IPS-11a (cell line): ENCODE measurements around the gene FCHO1.
"Not testable (repeated sequence)": the region's sequence is repeated elsewhere in the genome, so short reads cannot be mapped to it uniquely, and the experiment has no call there.

Source experiments
- H3K4me3 ChIP-seq: one replicate; pipeline ENCODE4 v1.5.1; 2013; ENCODE audit warnings: low read depth, low read length, control low read depth

The FCHO1 gene

GRCh38 chr19:17790059-17790780 is 38.9 kb downstream of the FCHO1 start:
- H3K4me3 ChIP-seq: no peak overlapping the region

DNA sequence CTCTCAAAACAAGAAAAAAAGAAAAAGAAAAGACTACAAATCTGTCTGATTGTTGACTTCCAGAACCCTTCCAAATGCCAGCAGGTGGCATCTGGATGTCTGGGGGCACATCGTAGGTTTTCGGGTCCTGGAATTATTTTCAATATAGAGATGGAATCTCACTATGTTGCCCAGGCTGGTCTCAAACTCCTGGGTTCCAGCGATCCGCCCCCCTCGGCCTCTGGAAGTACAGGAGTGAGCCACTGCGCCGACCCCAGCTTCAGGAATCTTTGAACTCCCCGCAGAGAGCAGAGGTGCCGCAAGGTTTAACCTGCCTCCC is 43.1 kb downstream of the FCHO1 start:
- no peak overlapping the region for H3K4me3 ChIP-seq

- peak within 1 kb of the TSS; percentile 51 for H3K4me3 ChIP-seq
Measured at GRCh38 chr19:17794731-17795494, 43.6 kb downstream of the FCHO1 start, which contains the start of gene B3GNT3. Gene B3GNT3, plus strand, starts transcription at chr19:17795138. Its CDS starts 12,670 bp downstream, at chr19:17807808.

DNA sequence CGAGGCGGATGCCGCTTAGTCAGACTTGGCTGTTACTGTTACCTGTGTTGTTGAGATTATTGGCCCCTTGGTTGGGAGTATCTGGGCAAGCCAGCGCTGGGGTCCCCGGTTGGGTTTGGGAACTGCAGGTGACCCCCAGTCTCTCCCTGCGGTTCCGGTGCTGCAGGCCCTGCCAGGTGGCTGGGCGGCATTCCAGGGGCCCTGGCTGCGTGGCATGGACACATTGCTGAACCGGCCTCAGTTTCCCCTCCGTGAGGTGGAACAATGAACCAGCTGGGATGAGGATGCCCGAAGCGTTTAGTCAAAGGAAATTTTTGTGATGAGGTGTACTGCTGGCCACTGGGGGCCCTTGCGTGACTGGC is 44.2 kb downstream of the FCHO1 start:
- peak overlapping the region; percentile 51 for H3K4me3 ChIP-seq

GRCh38 chr19:17796013-17796837 is 44.9 kb downstream of the FCHO1 start:
- H3K4me3 ChIP-seq: no peak overlapping the region

DNA sequence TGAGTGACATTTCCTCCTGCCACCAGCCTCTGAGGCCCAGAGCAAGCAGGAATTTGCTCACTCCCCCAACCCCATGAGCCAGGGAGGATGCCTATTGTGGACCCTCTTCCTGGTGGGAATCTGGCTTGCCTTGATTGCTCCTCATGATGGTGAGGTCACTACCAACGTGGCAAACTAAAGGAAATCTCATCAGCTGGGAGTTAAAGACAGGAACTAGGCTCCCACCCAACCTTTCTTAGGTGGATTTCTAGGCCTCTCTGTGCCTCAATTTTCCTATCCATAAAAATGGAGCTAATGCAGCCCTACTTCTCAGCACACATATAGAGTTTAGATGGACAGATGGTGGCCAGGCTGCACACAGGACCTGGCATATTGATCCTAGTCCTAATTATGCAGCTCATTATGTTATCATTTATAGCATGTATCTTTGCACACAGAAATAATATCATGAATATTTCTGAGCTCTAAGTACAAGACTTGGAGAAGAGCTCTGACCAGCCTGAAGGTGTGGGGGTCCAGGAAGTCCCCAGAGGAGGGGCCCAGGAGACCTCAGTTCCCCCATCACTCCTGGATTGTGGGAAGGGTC is 45.7 kb downstream of the FCHO1 start:
- H3K4me3 ChIP-seq: no peak overlapping the region

DNA sequence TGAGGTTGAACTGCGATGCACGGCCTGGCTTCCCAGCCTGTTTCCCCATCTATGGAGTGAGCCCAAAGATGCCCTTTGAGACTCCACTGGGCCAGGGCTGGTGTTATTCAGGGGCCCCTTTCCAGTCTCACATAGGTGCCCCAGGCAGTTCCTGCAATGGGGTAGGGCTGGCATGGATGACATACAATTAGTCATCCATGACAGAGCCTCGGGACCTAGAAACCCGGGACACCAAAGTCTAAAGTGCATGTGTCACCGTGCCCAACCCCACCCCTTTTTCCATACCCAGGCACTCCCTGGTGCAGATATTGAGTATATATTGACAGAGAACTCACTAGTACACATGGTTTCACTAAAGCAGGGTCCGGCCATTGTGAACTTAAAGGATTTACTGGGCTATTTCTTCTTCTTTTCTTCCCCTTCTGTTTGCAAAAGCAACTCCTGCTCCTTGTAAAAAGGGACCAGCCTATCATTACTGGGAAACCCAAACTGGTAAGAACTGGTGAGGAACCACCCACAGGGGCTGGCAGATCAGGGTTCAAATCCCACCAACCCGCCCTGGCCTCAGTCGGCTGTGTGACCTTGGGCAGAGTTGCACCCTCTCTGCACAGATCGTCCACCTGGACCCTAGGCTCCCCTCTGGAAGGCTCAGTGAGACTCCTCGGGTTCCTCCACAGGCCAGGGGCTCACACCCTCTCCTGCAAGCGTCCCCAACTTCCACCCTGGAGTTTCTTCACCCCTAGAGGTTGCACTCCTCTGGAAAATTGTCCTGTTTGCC is 46.3 kb downstream of the FCHO1 start:
- H3K4me3 ChIP-seq: no peak overlapping the region

GRCh38 chr19:17798599-17798998 is 47.3 kb downstream of the FCHO1 start:
- H3K4me3 ChIP-seq: not testable (repeated sequence)

DNA sequence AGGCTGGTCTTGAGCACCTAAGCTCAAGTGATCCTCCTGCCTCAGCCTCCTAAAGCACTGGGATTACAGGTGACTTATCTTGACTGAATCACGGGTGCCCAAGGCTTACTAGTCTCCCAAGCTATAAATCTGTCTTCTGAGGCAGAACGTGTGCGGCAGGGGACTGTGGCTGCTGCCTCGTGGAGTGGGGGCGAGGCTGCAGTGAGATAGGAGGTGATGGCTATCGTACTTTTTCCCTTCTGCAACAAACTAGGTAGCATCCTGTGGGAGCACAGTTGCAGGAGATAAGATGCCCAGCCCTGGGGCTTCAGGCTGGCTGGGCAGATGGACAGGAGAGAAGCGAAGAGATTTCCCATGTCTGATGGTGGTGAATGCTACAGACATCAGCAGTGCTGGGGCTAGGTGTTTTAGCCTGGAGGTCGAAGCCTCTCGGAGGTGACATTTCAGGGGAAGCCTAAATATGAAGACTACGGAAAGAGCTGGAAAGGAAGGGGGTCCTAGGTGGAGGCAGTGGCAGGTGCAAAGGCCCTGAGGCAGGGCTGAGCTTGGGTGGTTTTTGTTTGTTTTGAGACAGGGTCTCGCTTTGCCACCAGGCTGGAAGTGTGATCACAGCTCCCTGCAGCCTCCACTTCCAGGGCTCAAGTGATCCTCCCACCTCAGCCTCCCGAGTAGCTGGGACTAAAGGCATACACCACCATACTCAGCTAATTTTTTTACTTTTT is 51.0 kb downstream of the FCHO1 start:
- H3K4me3 ChIP-seq: no peak overlapping the region

- H3K4me3 ChIP-seq: no peak overlapping the region
Measured at GRCh38 chr19:17803264-17803896, 52.1 kb downstream of the FCHO1 start.

- no peak overlapping the region for H3K4me3 ChIP-seq
Measured at GRCh38 chr19:17805427-17805826, 54.1 kb downstream of the FCHO1 start.

DNA sequence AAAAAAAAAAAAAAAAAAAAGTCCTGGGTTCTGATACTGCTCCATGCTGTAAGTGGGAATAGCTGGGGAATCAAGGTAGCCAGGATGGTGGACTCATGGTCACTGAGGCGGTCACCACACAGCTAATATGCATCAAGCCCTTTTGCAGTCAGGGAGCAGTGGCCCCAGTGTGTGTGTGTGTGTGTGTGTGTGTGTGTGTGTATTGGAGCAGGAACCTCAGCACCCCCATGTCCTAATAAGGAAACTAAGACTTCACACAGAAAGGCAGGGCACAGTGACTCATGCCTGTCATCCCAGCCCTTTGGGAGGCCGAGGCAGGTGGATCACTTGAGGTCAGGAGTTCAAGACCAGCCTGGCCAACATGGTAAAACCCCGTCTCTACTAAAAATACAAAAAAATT is 55.7 kb downstream of the FCHO1 start:
- H3K4me3 ChIP-seq: no peak overlapping the region

GRCh38 chr19:17807731-17808316 is 56.5 kb downstream of the FCHO1 start:
- H3K4me3 ChIP-seq: no peak overlapping the region

- no peak overlapping the region for H3K4me3 ChIP-seq
Measured at GRCh38 chr19:17811103-17811502, 59.8 kb downstream of the FCHO1 start.

GRCh38 chr19:17811681-17812080 is 60.4 kb downstream of the FCHO1 start:
- H3K4me3 ChIP-seq: no peak overlapping the region

DNA sequence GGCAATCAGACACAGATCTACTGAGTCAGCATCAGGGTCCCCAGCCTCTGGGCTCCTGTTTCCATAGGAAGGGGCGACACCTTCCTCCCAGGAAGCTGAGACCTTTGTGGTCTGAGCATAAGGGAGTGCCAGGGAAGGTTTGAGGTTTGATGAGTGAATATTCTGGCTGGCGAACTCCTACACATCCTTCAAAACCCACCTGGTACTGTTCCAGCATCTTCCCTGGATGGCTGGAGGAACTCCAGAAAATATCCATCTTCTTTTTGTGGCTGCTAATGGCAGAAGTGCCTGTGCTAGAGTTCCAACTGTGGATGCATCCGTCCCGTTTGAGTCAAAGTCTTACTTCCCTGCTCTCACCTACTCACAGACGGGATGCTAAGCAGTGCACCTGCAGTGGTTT is 60.8 kb downstream of the FCHO1 start:
- no peak overlapping the region for H3K4me3 ChIP-seq

DNA sequence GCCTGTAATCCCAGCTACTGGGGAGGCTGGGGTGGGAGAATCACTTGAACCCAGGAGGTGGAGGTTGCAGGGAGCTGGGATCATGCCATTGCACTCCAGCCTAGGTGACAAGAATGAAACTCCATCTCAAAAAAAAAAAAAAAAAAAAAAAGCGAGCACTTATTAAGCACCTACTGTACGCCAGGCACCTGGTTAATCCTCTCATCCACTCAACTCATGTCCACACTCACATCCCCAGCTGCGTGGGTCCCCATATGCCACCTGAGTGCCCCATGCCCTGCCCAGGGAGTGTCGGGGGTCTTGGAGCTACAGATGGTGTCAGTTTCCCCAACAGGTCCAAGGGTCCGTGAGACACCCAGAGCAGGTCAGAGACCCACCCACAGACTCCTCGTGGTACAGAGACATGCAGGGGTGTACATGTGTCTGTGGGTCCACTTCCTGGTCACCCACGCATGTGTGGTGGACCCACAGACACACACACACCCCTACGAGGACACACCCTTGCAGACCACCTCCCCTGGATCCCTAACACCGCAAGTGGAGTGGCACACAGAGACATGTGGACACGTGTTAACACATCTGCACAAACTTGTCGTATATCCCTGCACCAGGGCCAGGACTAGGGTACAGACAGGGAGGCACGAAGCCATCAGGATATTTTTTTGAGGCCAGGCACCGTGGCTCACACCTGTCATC is 66.5 kb downstream of the FCHO1 start:
- no peak overlapping the region for H3K4me3 ChIP-seq

GRCh38 chr19:17821190-17821589 is 69.9 kb downstream of the FCHO1 start, which contains the start of gene INSL3:
Gene INSL3, minus strand, starts transcription at chr19:17821519. Its CDS starts 13 bp downstream, at chr19:17821506.
- no peak within 1 kb of the TSS for H3K4me3 ChIP-seq
